NCI-H69 (cell line): ENCODE results near the gene SYT12.

Experiments
- DNase-seq: peaks from one replicate; lab custom pipeline; 2025; lab: John Stamatoyannopoulos, UW

Gene SYT12

DNA sequence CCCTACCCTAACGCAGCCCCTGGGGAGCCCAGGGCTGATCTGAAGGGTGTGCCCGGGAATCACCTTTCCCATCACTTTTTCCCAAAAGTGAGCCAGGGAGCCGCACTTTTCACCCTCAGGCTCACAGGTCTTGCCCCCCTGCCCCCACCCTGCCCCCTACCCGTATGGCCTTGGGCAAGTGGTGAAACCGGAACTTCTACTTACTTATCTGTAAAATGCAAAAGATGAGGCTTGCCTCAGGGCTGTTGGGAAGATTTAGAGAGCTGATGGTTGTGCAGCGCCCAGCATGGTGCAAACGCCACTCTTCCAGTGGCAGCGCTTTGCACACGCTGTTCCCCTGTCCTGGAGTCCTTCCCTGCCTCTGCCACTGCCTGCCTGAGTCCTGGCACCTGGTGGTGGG lies 8.0 kb downstream of the SYT12 start:
- DNase-seq: no peak

DNA sequence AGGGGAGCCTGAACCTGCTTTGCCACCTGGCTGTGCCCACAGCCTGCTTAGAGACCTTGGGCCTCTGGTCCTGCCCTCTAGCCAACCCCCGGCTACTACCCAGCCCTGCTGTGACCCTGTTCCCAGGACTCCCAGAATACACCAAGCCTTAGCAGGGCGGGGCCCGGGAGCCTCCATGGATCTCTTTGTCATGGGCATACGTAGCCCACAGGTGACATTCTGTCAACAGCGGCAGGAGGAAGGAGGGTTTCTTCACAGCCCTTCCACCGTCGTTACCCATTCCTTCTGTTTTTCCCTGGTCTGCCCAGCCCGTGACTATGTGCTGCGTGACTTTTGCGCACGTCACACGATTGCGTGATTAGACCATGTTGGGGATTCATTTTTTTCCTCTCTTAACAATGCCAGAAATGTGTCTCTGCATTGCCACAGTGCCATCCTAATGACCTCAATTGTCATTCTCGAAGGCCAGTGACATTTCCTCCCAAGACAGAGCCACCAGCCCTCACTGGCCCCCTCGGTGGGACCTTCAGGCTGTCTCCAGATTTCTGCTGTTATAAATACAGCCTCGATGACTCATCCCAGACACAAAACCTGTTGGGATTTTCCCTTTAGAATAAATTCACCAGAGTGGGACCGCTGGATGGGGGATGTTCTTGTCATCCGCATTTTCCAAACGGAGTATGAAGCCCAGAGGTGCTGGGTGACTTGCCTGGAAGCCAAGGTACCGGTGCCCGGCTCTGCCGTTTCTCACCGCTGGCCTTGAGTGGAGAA lies 9.0 kb downstream of the SYT12 start:
- DNase-seq: no peak

DNA sequence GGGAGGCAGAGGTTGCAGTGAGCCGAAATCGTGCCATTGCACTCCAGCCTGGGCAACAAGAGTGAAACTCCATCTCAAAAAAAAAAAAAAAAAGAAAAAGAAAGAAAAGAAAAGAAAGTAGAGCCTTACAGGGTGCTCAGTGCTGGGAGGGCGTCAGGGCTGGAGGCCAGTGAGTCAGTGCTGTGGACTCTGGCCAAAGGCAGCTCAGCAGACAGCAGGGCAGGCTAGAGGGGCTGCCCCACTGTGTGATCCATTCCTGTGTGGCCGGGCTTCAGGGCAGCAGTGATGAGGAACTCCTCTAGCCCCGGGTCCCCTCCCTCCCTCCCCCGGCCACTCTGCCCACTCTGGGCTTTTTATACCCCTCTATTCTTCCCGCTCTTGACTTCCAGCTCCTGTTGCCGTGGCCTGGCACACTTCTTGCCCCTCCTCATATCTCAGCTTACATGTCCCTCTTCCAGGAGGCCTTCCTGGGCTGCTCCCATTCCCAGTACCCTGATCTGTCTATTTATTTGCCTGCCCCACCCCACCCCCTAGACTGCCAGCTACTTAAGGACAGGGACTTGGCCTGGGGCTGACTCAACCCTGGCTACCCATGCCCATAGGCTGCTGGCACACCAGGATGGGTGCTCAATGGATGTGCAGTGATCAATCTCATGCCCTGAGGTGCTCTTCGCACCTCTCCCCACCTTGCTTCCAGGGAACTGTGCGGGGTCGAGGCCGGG lies 10.1 kb downstream of the SYT12 start:
- no peak for DNase-seq

DNA sequence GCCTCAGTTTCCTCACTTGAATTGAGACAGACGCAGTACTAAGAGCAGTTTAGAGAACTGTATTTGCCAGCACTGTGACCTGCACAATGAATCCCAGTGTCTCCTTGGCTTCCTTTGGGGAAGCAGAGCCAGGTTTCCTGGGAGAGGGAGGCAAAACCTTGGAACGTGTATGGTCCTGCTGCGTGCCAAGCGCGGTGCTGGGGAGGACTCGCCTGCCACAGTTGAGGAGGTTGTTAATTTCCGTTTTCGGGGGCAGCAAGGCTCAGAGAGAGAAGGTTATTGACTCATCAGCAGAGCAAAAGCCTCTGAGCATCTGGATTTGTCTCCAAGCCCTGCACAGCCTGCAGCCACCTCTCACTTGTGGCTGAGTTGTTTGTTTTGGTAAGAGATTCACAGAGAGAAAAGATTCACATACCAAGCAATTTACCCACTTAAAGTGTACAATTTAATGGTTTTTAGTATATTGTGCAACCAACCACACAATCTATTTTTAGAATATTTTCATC lies 10.8 kb downstream of the SYT12 start:
- no peak for DNase-seq

DNA sequence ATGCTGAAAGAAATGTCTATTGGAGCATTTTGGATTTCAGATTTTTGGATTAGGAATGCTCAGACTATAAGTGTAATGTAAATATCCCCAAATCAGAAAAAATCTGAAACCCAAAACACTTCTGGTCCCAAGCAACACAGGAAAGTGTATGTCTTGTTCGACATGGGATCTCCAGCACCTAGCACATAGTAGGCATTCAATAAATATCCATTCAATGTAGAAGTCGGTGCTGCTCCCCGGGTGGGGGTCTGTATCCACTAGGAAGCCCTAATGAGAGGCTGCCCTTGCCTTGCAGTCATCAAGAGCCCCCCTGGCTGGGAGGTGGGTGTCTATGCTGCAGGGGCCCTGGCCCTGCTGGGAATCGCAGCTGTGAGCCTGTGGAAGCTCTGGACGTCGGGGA lies 11.4 kb downstream of the SYT12 start:
- no peak for DNase-seq

DNA sequence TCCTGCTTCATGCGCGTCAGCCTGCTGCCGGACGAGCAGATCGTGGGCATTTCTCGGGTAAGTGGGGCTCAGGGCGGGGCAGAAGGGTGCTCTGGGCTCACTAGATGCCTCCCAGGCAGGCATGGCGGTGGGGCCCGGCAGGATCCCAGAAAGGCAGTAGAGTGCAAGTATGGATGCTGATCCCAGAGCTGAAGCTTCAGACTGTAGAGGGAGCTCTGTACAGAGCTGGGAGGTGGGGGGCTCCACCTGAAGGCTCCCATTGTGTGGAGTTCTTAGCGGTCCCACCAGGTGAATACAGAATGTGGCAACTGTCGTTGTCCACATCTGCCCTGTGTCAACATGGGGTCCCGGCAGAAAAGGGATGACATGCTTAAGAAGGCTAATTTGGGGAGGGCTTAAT lies 17.2 kb downstream of the SYT12 start:
- no peak for DNase-seq

DNA sequence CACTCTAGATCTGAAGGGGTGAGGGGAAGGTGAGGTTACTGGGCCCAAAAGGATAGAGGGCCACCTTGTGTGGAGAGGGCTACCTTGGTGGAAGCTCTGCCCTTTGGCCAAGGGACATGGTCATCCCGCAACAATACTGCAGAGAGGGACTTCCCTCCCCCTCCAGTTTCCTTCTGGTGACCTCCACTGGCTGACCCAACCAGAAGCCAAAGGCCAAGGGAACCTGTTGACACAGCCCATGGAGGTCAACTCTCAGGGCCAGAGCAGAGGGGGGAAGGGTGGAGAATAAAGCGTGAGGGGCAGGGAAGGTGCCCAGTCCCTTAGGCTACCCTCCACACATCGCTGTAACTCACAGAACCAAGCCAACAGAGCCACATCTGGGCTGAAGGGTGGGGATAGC lies 18.7 kb downstream of the SYT12 start:
- no peak for DNase-seq

DNA sequence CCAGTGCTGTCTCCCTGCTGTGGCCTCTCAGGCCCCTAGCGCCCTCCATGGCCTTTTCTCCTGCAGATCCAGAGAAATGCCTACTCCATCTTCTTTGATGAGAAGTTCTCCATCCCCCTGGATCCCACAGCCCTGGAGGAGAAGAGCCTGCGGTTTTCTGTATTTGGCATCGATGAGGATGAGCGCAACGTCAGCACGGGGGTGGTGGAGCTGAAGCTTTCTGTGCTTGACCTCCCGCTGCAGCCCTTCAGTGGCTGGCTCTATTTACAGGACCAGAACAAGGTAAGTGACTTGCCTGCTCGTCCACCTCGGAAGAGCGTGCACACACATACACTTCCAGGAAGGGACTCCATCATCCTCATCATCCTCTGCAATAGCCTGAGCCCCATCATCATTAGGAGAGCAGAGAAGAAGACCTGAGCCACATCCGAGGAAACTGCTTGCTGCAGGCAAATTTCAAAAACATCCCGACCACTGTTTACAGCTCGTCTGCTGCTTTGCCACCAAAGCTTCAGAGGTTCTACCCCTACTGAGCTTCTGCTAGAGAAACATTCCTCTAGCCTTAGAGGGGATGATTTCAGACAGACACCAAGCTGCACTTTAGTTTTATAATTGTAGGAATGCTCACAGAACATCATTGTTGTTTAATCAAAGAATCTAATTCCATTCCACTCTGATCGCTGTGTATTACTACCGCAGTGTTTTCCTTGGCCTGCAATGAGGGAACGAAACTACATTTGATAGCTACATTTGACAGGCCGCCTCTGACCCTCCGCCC lies 20.8 kb downstream of the SYT12 start:
- DNase-seq: no peak

DNA sequence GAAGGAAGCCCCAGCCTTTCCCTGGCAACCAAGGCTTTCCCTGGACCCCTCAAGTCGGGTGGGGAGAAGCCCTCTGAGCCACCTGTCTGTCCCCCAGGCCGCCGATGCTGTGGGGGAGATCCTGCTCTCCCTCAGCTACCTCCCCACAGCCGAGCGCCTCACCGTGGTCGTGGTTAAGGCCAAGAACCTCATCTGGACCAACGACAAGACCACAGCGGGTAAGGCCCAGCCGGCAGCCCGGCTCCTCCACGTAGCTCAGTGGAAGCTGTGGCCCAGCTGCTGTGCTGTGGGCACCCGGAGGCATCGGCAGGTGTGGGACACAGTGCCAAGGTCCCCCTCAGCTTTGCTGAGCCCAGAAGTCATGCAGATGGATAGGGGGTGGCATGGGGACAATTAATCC lies 21.6 kb downstream of the SYT12 start:
- DNase-seq: no peak

DNA sequence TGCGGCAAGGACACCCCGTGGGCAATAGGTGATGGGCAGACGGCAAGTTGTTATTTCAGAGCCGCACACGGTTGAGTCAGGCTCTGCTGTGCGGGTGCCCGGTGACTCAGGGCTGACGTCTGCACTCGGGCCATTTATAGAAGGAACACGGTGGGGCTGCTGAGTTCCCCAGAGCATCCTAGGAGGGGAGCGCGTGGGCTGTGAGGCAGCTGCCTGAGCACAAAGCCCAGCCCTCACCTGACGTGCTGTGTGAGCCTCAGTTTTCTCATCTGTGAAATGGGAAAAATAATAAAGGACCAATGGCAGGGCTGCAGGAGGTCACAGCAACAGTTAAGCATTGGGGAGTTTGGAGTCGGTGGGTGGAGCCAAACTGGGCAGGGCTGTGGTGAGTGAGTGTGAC lies 22.4 kb downstream of the SYT12 start:
- DNase-seq: peak; percentile 46

DNA sequence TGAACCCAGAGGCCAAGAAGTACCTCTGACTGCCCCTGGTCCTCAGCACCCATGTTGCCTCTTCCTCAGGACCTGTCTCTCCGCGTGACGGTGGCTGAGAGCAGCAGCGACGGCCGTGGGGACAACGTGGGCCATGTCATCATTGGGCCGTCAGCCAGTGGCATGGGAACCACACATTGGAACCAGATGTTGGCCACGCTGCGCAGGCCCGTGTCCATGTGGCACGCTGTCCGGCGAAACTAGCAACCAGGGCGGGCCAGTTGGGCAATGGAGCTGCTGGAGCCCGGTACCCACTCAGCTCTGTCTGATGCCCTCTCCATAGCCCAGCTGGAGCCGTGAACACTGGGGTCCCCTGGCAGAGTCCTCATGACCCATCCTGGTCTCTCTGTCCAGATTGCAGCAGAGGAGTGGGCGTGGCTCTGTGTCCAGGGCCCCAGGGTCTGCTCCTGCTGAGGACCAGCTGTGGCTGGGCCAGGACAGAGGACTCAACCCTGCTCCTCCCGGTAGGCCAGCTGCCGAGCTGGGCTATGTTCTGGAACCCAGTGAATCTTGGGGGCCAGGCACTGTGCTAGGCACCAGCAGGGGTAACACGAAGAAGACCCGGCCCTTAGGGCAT lies 25.7 kb downstream of the SYT12 start:
- DNase-seq: no peak

DNA sequence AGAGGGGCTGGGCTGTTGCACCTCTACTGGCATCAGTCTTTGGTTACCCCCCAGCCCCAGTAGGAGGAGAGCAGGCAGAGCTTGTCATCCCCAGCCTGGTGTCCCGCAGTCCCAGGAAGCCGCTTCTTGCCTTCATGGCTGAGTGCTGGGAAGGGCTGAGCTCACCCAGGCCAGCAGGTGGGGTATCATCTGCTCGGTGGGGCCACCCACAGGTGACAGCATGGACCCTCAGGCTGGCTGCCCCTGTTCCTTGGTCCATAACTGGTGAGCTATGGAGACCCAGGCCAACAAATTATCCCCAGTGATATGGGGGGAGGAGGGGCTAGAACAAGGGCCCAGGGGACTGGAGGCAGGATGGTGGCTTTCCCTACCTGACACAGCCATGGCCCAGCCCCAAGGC lies 27.2 kb downstream of the SYT12 start:
- no peak for DNase-seq

DNA sequence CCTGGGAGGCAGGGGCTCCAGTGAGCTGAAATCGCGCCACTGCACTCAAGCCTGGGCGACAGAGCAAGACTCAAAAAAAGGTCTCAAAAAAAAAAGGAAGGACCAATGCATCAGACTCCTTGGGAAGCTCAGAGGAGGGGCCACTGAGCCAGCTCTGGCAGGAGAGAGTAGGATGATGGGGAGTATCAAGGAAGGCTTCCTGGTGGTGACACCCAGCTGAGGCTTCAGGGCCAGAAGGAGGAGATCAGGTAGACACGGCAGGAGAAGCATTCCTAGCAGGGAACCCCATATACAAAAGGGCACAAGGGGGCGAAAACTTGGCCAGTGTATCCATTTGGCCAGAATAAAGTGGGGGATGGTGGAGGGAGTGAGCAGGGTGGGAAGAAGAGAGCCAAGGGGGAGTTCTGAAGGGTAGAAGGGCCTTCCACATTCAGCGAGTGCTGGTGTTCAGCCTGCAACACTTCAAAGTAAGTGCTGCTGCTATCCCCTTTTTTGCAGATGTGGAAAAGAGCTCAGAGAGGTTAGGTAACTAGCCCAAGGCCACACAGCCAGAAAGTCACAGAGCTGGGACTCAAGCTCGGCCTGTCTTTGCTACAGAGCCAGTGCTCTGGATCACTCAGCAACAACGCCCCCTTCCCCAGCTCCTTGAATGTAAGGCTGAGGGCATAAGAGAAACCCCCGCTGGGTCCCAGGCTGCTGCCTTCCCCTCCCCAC lies 28.4 kb downstream of the SYT12 start:
- DNase-seq: no peak

DNA sequence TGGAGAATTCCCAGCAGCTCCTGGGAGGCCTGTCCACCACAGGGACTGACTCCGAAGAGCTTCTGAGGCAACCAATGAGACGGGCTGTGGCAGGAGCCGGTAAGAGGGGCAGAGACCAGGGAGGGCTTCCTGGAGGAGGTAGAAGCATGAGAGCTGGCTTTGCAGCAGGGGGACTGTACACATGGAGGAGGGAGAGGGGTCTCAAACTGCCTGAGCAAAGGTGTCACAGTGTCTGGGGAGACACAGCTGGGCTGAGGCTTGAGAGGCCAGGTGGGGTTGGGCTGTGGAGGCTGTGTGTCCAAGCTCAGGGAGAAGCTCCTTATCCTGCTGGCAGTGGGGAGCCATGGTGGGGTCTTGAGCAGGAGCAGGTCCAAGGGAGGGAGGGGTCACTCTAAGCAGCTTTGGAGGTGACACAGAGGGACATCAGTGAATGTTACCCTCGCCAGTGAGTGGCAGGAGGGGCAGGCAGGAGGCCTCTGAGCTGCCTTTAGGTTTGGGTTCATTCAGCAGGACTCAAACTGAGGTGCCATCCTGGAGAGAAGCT lies 29.1 kb downstream of the SYT12 start:
- no peak for DNase-seq

DNA sequence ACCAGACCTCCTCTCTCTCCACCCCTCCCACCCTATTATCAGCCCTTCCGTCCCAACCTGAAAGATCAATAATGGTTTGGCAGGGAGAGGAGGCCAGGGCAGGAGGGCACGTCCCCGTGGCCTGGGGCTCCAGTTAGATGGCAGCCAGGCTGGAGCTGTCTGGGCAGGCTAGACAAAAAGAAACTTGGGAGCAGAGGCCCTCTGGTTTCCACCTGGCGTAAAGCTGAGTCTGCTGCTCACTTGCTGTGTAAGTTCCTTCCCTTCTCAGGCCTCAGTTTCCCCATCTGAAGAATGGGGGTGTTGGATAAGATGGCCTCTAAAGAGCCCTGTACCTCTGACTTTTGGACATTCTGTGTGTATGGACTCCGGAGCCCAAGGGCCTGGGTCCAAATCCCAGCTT lies 30.0 kb downstream of the SYT12 start:
- DNase-seq: no peak

DNA sequence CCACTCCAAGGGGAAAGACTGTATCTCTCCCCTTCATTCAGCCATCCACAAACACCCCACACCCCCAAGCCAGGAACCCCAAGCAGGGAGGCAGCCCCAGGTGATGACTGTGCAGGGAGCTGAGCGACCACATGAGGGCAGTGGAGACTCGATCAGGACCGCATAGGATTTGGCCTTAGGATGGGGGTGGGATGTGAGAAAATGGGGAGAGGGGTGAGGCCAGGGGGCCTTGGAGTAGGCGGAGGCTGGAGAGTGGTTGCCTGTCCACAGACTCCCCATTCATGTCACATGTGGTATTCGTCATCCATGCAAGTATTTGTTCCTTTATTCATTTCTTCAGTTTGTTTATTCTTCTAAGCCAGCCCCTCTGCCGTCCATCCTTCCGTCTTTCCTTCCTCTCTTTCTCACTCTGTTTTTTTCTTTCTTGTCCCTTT lies 31.0 kb downstream of the SYT12 start:
- peak; percentile 71 for DNase-seq

DNA sequence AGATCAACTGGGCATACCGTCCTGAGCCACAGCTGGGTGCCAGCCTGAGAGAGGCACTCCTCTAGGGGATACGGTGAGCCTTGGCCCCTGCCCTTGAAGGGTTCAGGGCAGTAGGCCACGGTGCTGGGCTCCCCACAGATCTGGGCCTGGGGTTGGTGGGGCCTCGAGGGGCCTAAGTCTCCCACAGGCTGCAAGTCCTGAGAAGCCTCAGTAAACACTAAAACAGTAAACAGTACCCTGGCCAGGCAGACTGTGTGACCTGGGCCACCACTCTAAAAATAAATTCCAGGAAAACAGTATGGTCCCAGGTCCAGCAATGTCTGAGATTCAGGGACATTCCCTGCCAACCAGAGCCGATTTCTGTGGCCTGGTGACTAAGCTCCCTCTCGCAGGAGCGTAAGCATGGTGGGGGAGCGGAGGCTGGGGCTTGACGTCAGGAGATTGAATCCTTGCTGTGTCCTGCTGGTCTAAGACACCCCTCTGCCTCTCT lies 31.5 kb downstream of the SYT12 start:
- DNase-seq: no peak

DNA sequence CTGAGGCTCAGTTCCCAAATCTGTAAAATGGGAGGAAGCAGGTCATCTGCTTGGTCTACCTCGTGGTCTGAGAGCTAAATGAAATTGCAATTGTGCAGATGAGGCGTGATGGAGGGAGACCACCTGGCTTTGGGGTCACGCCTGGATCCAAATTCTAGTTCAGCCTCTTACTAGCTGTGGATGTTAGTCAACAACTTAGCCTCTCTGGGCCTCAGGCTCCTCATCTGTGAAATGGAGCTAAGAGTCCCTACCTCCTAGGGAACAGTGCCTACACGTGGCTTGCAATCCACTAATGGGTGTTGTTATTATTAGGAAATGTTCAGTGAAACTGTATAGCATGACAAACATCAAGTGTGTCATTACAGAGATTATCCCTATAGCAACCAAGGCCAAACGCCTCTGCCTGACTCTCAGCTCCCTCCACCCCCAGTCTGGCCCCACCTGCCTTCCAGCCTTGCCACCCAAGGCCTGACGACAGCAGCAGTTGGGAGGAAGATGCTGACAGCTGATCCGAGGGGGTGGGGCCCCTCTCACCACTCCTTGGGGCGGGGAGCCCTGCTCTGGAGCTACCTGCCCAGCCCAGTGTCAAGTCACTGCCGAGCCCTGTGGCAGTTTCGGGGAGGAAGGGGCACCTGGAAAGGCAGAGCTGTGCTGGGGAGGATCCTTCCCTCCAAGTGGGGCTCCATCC lies 32.0 kb downstream of the SYT12 start:
- DNase-seq: peak; percentile 83

DNA sequence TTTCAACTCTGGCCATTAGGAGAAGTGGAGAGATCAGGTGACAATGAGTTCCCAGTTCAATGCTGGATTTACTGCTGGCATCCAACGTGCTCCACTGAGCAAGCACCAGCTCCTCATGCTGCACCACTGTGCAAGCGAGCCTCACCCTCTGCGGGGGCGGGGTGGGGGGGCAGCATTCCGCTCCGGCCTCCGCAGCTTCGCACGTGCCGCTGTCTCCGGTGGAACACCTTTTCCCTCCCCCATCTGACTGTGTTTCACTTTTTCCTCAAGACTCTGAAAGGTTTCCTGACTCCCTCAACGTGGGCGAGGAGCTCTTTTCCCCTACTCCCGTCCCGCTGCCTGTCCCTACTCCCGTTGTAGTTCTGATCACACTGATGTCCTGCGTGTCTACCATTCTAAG lies 32.9 kb downstream of the SYT12 start:
- peak; percentile 36 for DNase-seq
